Left renal pelvis (tissue), 4 donors: Measurements from ENCODE around the gene P2RX1. TPM values are rescaled to one million over a fixed set of nuclear protein-coding genes. Genes with fewer than 3 reads are reported as not detected.
"Not testable (repeated sequence)": the region's sequence is repeated elsewhere in the genome, so short reads cannot be mapped to it uniquely, and the experiment has no call there.

Experiments used
- DNase-seq, 4 donors: peaks; one replicate each; pipeline ENCODE4 v3.0.0-alpha.2; 2013; ENCODE audit warnings: low read depth in 4 of 4, low spot score in 3 of 4
- polyA plus RNA-seq, 4 donors: library from polyadenylated mRNA; unstranded; fragments of 120-200 nt; gene quantifications; one replicate each; pipeline ENCODE4 v1.2.1, GENCODE V29; 2013; ENCODE audit not compliant: insufficient read length in 4 of 4

Gene P2RX1
- polyA plus RNA-seq, 4 donors, result 0.56 to 2.0 (median 0.78) TPM

GRCh38 chr17:3864534-3864933 lies 51.7 kb downstream of the P2RX1 start:
- no peak for DNase-seq

GRCh38 chr17:3861761-3862681 lies 54.2 kb downstream of the P2RX1 start:
- DNase-seq, result no peak

GRCh38 chr17:3860939-3861700 lies 55.1 kb downstream of the P2RX1 start:
- no peak for DNase-seq

- DNase-seq, result no peak
Observed at GRCh38 chr17:3859940-3860339, 56.3 kb downstream of the P2RX1 start.

GRCh38 chr17:3857261-3858105 lies 58.8 kb downstream of the P2RX1 start:
- DNase-seq, result no peak

- DNase-seq, result not testable (repeated sequence)
Observed at GRCh38 chr17:3854204-3854603, 62.1 kb downstream of the P2RX1 start.

GRCh38 chr17:3852561-3852960 lies 63.7 kb downstream of the P2RX1 start:
- DNase-seq, result no peak

GRCh38 chr17:3851461-3852100 lies 64.7 kb downstream of the P2RX1 start:
- DNase-seq, result no peak

- no peak for DNase-seq
Observed at GRCh38 chr17:3848229-3848835, 67.9 kb downstream of the P2RX1 start.

- no peak for DNase-seq
Observed at GRCh38 chr17:3847165-3847670, 69.0 kb downstream of the P2RX1 start.

Other genes starting within 250 kb of the P2RX1 start
- gene TAX1BP3, start 247.9 kb downstream of the P2RX1 start, polyA plus RNA-seq, result 100 to 1,000 TPM in 2 of 4 donors, 10 to 100 TPM in 2; 93.9 to 109 (median 100) TPM
- 10 to 100 TPM; 16.9 to 36.5 (median 25.9) TPM for gene EMC6, start 247.7 kb downstream of the P2RX1 start, polyA plus RNA-seq
- 1 to 10 TPM in 3 of 4 donors, under 1 TPM in 1; 0.63 to 2.0 (median 1.4) TPM for gene P2RX5, start 220.3 kb downstream of the P2RX1 start, polyA plus RNA-seq
- gene HASPIN, start 192.6 kb downstream of the P2RX1 start, polyA plus RNA-seq, result 1 to 10 TPM; 2.6 to 3.4 (median 3.3) TPM
- 10 to 100 TPM; 33.6 to 42.1 (median 38.4) TPM for gene ITGAE, start 115.3 kb downstream of the P2RX1 start, polyA plus RNA-seq
- 100 to 1,000 TPM in 1 of 4 donors, 10 to 100 TPM in 3; 64.4 to 117 (median 82.1) TPM for gene NCBP3, start 70.2 kb downstream of the P2RX1 start, polyA plus RNA-seq
- gene CAMKK1, start 23.4 kb downstream of the P2RX1 start, polyA plus RNA-seq, result 1 to 10 TPM; 3.2 to 5.5 (median 3.9) TPM
- 1 to 10 TPM; 3.1 to 7.0 (median 4.5) TPM for gene ATP2A3, start 48.0 kb upstream of the P2RX1 start, polyA plus RNA-seq
- 10 to 100 TPM; 18.2 to 26.7 (median 22.4) TPM for gene ZZEF1, start 226.6 kb upstream of the P2RX1 start, polyA plus RNA-seq
- 10 to 100 TPM; 15.7 to 31.7 (median 25.8) TPM for gene CYB5D2, start 226.7 kb upstream of the P2RX1 start, polyA plus RNA-seq